IMR-90 (cell line): ENCODE data around the gene RFX1. TPM values are rescaled to one million over a fixed set of nuclear protein-coding genes. Genes with fewer than 3 reads are reported as not detected.

Experiments used
- ATAC-seq: fragments of 200-7000 bp; cut with Tn5 transposase; 2 replicates; pipeline ENCODE4 v1.9.1; 2020; ENCODE audit warnings: low read depth, mild to moderate bottlenecking, moderate library complexity
- BruUV-seq: library from RNA; stranded (reverse); fragments of 400-500 nt; replicated peaks from 2 replicates; lab custom pipeline; 2021; lab: Mats Ljungman, UMichigan
- CTCF ChIA-PET: fragments of 300-600 bp; formaldehyde crosslinking; extraction: SDS; loops from one replicate; lab custom pipeline; 2021; ENCODE audit warnings: antibody characterized with exemption; lab: Yijun Ruan, JAX
- POLR2A ChIA-PET: fragments of 300-600 bp; sonication (Branson Sonifier 250); formaldehyde crosslinking; loops from one replicate; lab custom pipeline; 2022; ENCODE audit warnings: antibody characterized with exemption; ENCODE audit not compliant: unreplicated experiment; lab: Charles Lee
- DNase-seq: peaks from one replicate; pipeline ENCODE4 v3.0.0; 2013
- H2AFZ ChIP-seq: replicated peaks from 2 replicates; pipeline ENCODE3; 2013; ENCODE audit warnings: low read length, mild to moderate bottlenecking; ENCODE audit not compliant: poor library complexity
- H2AK5ac ChIP-seq: 2 replicates; pipeline ENCODE4 v1.6.1; 2013; ENCODE audit warnings: low read depth, low read length, inconsistent platforms
- H2AK9ac ChIP-seq: replicated peaks from 2 replicates; pipeline ENCODE3; 2013; ENCODE audit warnings: mild to moderate bottlenecking, low read depth, low read length, moderate library complexity; ENCODE audit not compliant: poor library complexity
- H2BK120ac ChIP-seq: 2 replicates; pipeline ENCODE4 v1.6.1; 2013; ENCODE audit warnings: low read depth, low read length, inconsistent platforms
- H2BK15ac ChIP-seq: 3 replicates; pipeline ENCODE4 v1.6.1; 2013; ENCODE audit warnings: low read depth, low read length, inconsistent platforms
- H2BK20ac ChIP-seq: 2 replicates; pipeline ENCODE4 v1.6.1; 2013; ENCODE audit warnings: low read depth, mild to moderate bottlenecking, inconsistent platforms, low read length, moderate library complexity
- H2BK5ac ChIP-seq: 2 replicates; pipeline ENCODE4 v1.6.1; 2013; ENCODE audit warnings: mild to moderate bottlenecking, low read depth, low read length, inconsistent platforms; ENCODE audit not compliant: poor library complexity, severe bottlenecking
- H3K14ac ChIP-seq: replicated peaks from 2 replicates; pipeline ENCODE4 v1.6.1; 2013; ENCODE audit warnings: low read depth, low read length, inconsistent platforms
- H3K18ac ChIP-seq: 2 replicates; pipeline ENCODE4 v1.6.1; 2013; ENCODE audit warnings: low read depth, low read length, control low read depth
- H3K23ac ChIP-seq: 2 replicates; pipeline ENCODE4 v1.6.1; 2013; ENCODE audit warnings: low read depth, low read length, inconsistent platforms
- H3K27ac ChIP-seq: 2 replicates; pipeline ENCODE4 v1.5.1; 2013; ENCODE audit warnings: mild to moderate bottlenecking, control low read depth, low read length; ENCODE audit not compliant: insufficient read depth
- H3K27me3 ChIP-seq: 2 replicates; pipeline ENCODE4 v1.6.1; 2013; ENCODE audit warnings: low read length; ENCODE audit not compliant: control insufficient read depth, insufficient read depth
- H3K36me3 ChIP-seq: 2 replicates; pipeline ENCODE4 v1.6.1; 2013; ENCODE audit warnings: low read length, mixed read lengths; ENCODE audit not compliant: control insufficient read depth, insufficient read depth
- H3K4ac ChIP-seq: 2 replicates; pipeline ENCODE4 v1.6.1; 2013; ENCODE audit warnings: low read depth, low read length, inconsistent platforms
- H3K4me1 ChIP-seq: 2 replicates; pipeline ENCODE4 v1.6.1; 2013; ENCODE audit warnings: low read length, mixed read lengths; ENCODE audit not compliant: control insufficient read depth, insufficient read depth
- H3K4me2 ChIP-seq: 2 replicates; pipeline ENCODE4 v1.6.1; 2013; ENCODE audit warnings: low read depth, mild to moderate bottlenecking, control low read depth, low read length, moderate library complexity
- H3K4me3 ChIP-seq: 2 replicates; pipeline ENCODE4 v1.5.1; 2013; ENCODE audit warnings: low read depth, mild to moderate bottlenecking, control low read depth, low read length, moderate library complexity; ENCODE audit not compliant: insufficient read depth
- H3K56ac ChIP-seq: 2 replicates; pipeline ENCODE4 v1.6.1; 2013; ENCODE audit warnings: low read length, inconsistent platforms; ENCODE audit not compliant: insufficient read depth; ENCODE audit errors: extremely low read depth
- H3K79me1 ChIP-seq, 2 experiments: 2 replicates each; pipeline ENCODE4 v1.6.1; 2013; ENCODE audit warnings: low read length in 2 of 2, inconsistent platforms in 1 of 2, low read depth in 1 of 2
- H3K9ac ChIP-seq: 2 replicates; pipeline ENCODE4 v1.6.1; 2013; ENCODE audit warnings: low read depth, low read length, control low read depth
- H3K9me1 ChIP-seq: 2 replicates; pipeline ENCODE4 v1.6.1; 2013; ENCODE audit warnings: low read length, inconsistent platforms; ENCODE audit not compliant: insufficient read depth
- H3K9me3 ChIP-seq: 2 replicates; pipeline ENCODE4 v1.6.1; 2013; ENCODE audit warnings: low read length; ENCODE audit not compliant: control insufficient read depth, insufficient read depth
- H4K20me1 ChIP-seq: 2 replicates; pipeline ENCODE4 v1.6.1; 2013; ENCODE audit warnings: low read length, inconsistent platforms; ENCODE audit not compliant: insufficient read depth
- H4K5ac ChIP-seq: 2 replicates; pipeline ENCODE4 v1.6.1; 2013; ENCODE audit warnings: mild to moderate bottlenecking, low read depth, low read length, control low read depth
- H4K8ac ChIP-seq, 2 experiments: 2 replicates each; pipeline ENCODE4 v1.6.1; 2013; ENCODE audit warnings: low read depth in 2 of 2, low read length in 2 of 2, control low read depth in 1 of 2, inconsistent platforms in 1 of 2
- H4K91ac ChIP-seq: 2 replicates; pipeline ENCODE4 v1.6.1; 2013; ENCODE audit warnings: low read depth, low read length, inconsistent platforms; ENCODE audit not compliant: insufficient read depth
- RFX5 ChIP-seq: IDR thresholded peaks from 2 replicates; pipeline ENCODE4 v1.8.0; 2012; ENCODE audit warnings: low read depth, mild to moderate bottlenecking, low read length, moderate library complexity
- USF2 ChIP-seq: fragments of 150-350 bp; IDR thresholded peaks from 2 replicates; pipeline ENCODE4 v1.6.1; 2017; ENCODE audit warnings: mild to moderate bottlenecking, antibody characterized with exemption, low read length, low read depth
- WGBS, 2 experiments: methylation state at CpG; one replicate each; pipeline versions ENCODE4 v1.1.5 to v1.1.7; 2013; ENCODE audit warnings: missing lambda C conversion rate in 2 of 2; ENCODE audit not compliant: insufficient read length in 1 of 2; ENCODE audit errors: extremely low coverage in 2 of 2; 5-methylcytosine and 5-hydroxymethylcytosine counted together
- dilution Hi-C: fragments of 300-500 bp; cut with HindIII; formaldehyde crosslinking; loops from one replicate; pipeline ENCODE4 v1.14.3; 2018; ENCODE audit warnings: low sequenced_read_pairs; ENCODE audit not compliant: unreplicated experiment
- in situ Hi-C: fragments of 300-500 bp; cut with MboI; formaldehyde crosslinking; loops from 3 replicates; pipeline ENCODE4 v1.14.3; 2019; ENCODE audit warnings: low sequenced_read_pairs, inconsistent platforms, mixed read lengths
- intact Hi-C: fragments of 100-400 bp; cut with micrococcal nuclease; formaldehyde crosslinking; loops from 2 replicates; pipeline ENCODE4 v1.10.0; 2022
- polyA plus RNA-seq, 3 experiments: library from polyadenylated mRNA; depleted of rRNA; stranded (reverse); fragments of >200 nt; gene quantifications; 2 replicates each; pipeline ENCODE4 v1.2.3, GENCODE V29; 2012; ENCODE audit warnings: low replicate concordance in 1 of 3
- total RNA-seq: library from RNA; depleted of rRNA; stranded (reverse); fragments of >200 nt; gene quantifications from 2 replicates; pipeline ENCODE4 v1.2.3, GENCODE V29; 2012

RFX1 gene
- total and polyA plus RNA-seq, 2 of the 4 experiments (the other 2 are of a cell fraction), result 0.36 to 3.1 TPM

- Histone ChIP-seq H4K8ac (peak overlapping the region in 1 of 2 experiments; percentile 55; a peak in 1 of 4 replicates), H3K18ac (no peak overlapping the region), H2AK9ac (peak overlapping the region; percentile 53), H2AK5ac (peak overlapping the region; percentile 70), H3K36me3 (0 out of 2 replicates have a peak, but pooled peaks cover 2% of the 10 kb centered on the region), H4K91ac (no peak overlapping the region), H3K14ac (0 out of 2 replicates have a peak overlapping the region, but pooled peaks have one; percentile 35), H3K9me3 (no peaks in the 10 kb centered on the region), H2BK15ac (no peak overlapping the region), H4K20me1 (peaks cover 9% of the 10 kb centered on the region), H2BK20ac (no peak overlapping the region), H3K23ac (0 out of 2 replicates have a peak overlapping the region, but pooled peaks have one; percentile 40), H4K5ac (no peak overlapping the region), H3K9ac (no peak overlapping the region), H3K9me1 (peaks cover 5% of the 10 kb centered on the region; the same call in 1 of the 2 replicates), H3K4me2 (peak overlapping the region; percentile 13; the same call in 1 of the 2 replicates), H3K4me3 (no peak overlapping the region), H2BK120ac (no peak overlapping the region), H3K27me3 (no peaks in the 10 kb centered on the region), H3K27ac (no peak overlapping the region), H2BK5ac (no peak overlapping the region), H3K56ac (no peak overlapping the region), H3K79me1 (peaks cover 3 to 37% of the 10 kb centered on the region in 2 experiments), H3K4ac (0 out of 2 replicates have a peak overlapping the region, but pooled peaks have one; percentile 23), H2AFZ (peak overlapping the region; percentile 44), H3K4me1 (peaks cover 4% of the 10 kb centered on the region; the same call in 1 of the 2 replicates)
- no TSS peak for BruUV-seq
- intact Hi-C loops, result no loop called here
- ChIA-PET CTCF (no interaction called here), POLR2A (no interaction called here)
- 38% methylated on average over 5 of the region's 14 CpGs; no CpG with 5 or more reads in 1 of the 2 experiments for WGBS, 2 experiments
- dilution Hi-C loops, result no loop called here
- TF ChIP-seq RFX5, result no peak
- peak; percentile 42 for TF ChIP-seq USF2
- DNase-seq (no peak), ATAC-seq (no peak)
- in situ Hi-C loops, result no loop called here
These were observed 1.3 kb downstream of the RFX1 start for GRCh38 chr19:14004619-14005348.
